Neural progenitor cell (in vitro differentiated cells): ENCODE data around the gene MPPE1. TPM values are rescaled to one million over a fixed set of nuclear protein-coding genes. Genes with fewer than 3 reads are reported as not detected.

Source experiments
- DNase-seq: peaks from one replicate; pipeline ENCODE4 v3.0.0-alpha.2; 2016; ENCODE audit warnings: low spot score
- H2AFZ ChIP-seq: fragments of 200-600 bp; sonication (generic); replicated peaks from 2 replicates; pipeline ENCODE4 v1.6.1; 2016; ENCODE audit warnings: antibody characterized with exemption
- H3F3A ChIP-seq: fragments of 200-600 bp; sonication (generic); 2 replicates; pipeline ENCODE4 v1.6.1; 2016; ENCODE audit warnings: antibody characterized with exemption, low read depth
- H3K27ac ChIP-seq: fragments of 200-600 bp; sonication (generic); 2 replicates; pipeline ENCODE4 v1.5.1; 2016; ENCODE audit warnings: mild to moderate bottlenecking
- H3K27me3 ChIP-seq: fragments of 200-600 bp; sonication (generic); 2 replicates; pipeline ENCODE4 v1.6.1; 2016; ENCODE audit warnings: mild to moderate bottlenecking, moderate library complexity
- H3K36me3 ChIP-seq: fragments of 200-600 bp; sonication (generic); 2 replicates; pipeline ENCODE4 v1.5.1; 2016
- H3K4me1 ChIP-seq: fragments of 200-600 bp; sonication (generic); 2 replicates; pipeline ENCODE4 v1.6.1; 2016; ENCODE audit warnings: mixed run types
- H3K4me2 ChIP-seq: fragments of 200-600 bp; sonication (generic); 2 replicates; pipeline ENCODE4 v1.6.1; 2016
- H3K4me3 ChIP-seq: fragments of 200-600 bp; sonication (generic); 2 replicates; pipeline ENCODE4 v1.5.1; 2016
- H3K79me2 ChIP-seq: fragments of 200-600 bp; sonication (generic); 2 replicates; pipeline ENCODE4 v1.6.1; 2016; ENCODE audit warnings: low read depth
- H3K9ac ChIP-seq: fragments of 200-600 bp; sonication (generic); 2 replicates; pipeline ENCODE4 v1.6.1; 2016
- H3K9me3 ChIP-seq: fragments of 200-600 bp; sonication (generic); 2 replicates; pipeline ENCODE4 v1.5.1; 2016; ENCODE audit warnings: low read depth
- H4K20me1 ChIP-seq: fragments of 200-600 bp; sonication (generic); 2 replicates; pipeline ENCODE4 v1.6.1; 2016; ENCODE audit warnings: low read depth
- H3K27ac Mint-ChIP-seq: 3 replicates; pipeline ENCODE4 v1.8.0; 2021; ENCODE audit warnings: mixed read lengths
- H3K27me3 Mint-ChIP-seq: 2 replicates; pipeline ENCODE4 v1.8.0; 2022; ENCODE audit warnings: low read depth, mild to moderate bottlenecking, inconsistent platforms, moderate library complexity, mixed read lengths; ENCODE audit not compliant: insufficient read depth
- H3K36me3 Mint-ChIP-seq: 3 replicates; pipeline ENCODE4 v1.8.0; 2021; ENCODE audit warnings: mixed read lengths
- H3K4me1 Mint-ChIP-seq: 3 replicates; pipeline ENCODE4 v1.8.0; 2021; ENCODE audit warnings: mixed read lengths
- H3K4me3 Mint-ChIP-seq: 3 replicates; pipeline ENCODE4 v1.8.0; 2021; ENCODE audit warnings: mild to moderate bottlenecking, moderate library complexity, mixed read lengths
- H3K9me3 Mint-ChIP-seq: 3 replicates; pipeline ENCODE4 v1.8.0; 2020; ENCODE audit warnings: mixed read lengths
- EZH2 ChIP-seq: fragments of 200-600 bp; sonication (generic); IDR thresholded peaks from 2 replicates; pipeline ENCODE4 v1.6.1; 2017; ENCODE audit warnings: antibody characterized with exemption, mild to moderate bottlenecking, moderate library complexity
- EZH2phosphoT487 ChIP-seq: fragments of 200-600 bp; sonication (generic); IDR thresholded peaks from 2 replicates; pipeline ENCODE4 v1.6.1; 2017; ENCODE audit warnings: antibody characterized with exemption
- total RNA-seq: library from RNA; depleted of rRNA; stranded (reverse); fragments of >200 nt; gene quantifications from 2 replicates; pipeline ENCODE4 v1.2.3, GENCODE V29; 2015; ENCODE audit warnings: low replicate concordance
- TF ChIP-seq, protein P1 (sequence below): fragments of 200-600 bp; sonication (generic); IDR thresholded peaks from 2 replicates; pipeline ENCODE4 v1.5.1; 2017; ENCODE audit warnings: antibody characterized with exemption, mild to moderate bottlenecking

MPPE1 gene
- total RNA-seq, 1 donor from 2014 or later = 17.3 TPM

- DNase-seq = no peak
- Mint-ChIP-seq H3K4me3 (no peak overlapping the region), H3K27me3 (no peaks in the 10 kb centered on the region), H3K36me3 (no peaks in the 10 kb centered on the region), H3K27ac (no peak overlapping the region), H3K9me3 (no peaks in the 10 kb centered on the region), H3K4me1 (peaks cover 9% of the 10 kb centered on the region)
- no peaks in the 10 kb centered on the region for H3K79me2 ChIP-seq
- H3K4me2 ChIP-seq = no peak overlapping the region
- no peak overlapping the region for H3K27ac ChIP-seq
- H3K9me3 ChIP-seq = no peaks in the 10 kb centered on the region
- no peaks in the 10 kb centered on the region for H3K27me3 ChIP-seq
- H3F3A ChIP-seq = no peaks in the 10 kb centered on the region
- H3K9ac ChIP-seq = no peak overlapping the region
- TF ChIP-seq EZH2phosphoT487 (no peak), EZH2 (no peak)
- TF ChIP-seq, protein P1, sequence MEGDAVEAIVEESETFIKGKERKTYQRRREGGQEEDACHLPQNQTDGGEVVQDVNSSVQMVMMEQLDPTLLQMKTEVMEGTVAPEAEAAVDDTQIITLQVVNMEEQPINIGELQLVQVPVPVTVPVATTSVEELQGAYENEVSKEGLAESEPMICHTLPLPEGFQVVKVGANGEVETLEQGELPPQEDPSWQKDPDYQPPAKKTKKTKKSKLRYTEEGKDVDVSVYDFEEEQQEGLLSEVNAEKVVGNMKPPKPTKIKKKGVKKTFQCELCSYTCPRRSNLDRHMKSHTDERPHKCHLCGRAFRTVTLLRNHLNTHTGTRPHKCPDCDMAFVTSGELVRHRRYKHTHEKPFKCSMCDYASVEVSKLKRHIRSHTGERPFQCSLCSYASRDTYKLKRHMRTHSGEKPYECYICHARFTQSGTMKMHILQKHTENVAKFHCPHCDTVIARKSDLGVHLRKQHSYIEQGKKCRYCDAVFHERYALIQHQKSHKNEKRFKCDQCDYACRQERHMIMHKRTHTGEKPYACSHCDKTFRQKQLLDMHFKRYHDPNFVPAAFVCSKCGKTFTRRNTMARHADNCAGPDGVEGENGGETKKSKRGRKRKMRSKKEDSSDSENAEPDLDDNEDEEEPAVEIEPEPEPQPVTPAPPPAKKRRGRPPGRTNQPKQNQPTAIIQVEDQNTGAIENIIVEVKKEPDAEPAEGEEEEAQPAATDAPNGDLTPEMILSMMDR = no peak
- H3K4me1 ChIP-seq = peaks cover 4% of the 10 kb centered on the region
- no peaks in the 10 kb centered on the region for H4K20me1 ChIP-seq
- H2AFZ ChIP-seq = no peak overlapping the region
- H3K4me3 ChIP-seq = no peak overlapping the region
- H3K36me3 ChIP-seq = no peaks in the 10 kb centered on the region
These were observed 73.3 kb downstream of the MPPE1 start for GRCh38 chr18:11834772-11835171.

Other genes with a start within 250 kb of the MPPE1 start
- gene GNAL, start 219.1 kb downstream of the MPPE1 start, total RNA-seq = 10.8 and 26.8 TPM in 2 replicates
- gene CHMP1B, start 56.9 kb downstream of the MPPE1 start, total RNA-seq = 50.8 and 62.9 TPM in 2 replicates
- gene IMPA2, start 73.2 kb upstream of the MPPE1 start, total RNA-seq = 41.9 and 85.3 TPM in 2 replicates
- gene ANKRD62, start 185.5 kb upstream of the MPPE1 start, total RNA-seq = 0.15 TPM in 1 of 2 replicates, not detected in the other